K562 (cell line): Measurements from ENCODE around the gene PDE9A. TPM values are rescaled to one million over a fixed set of nuclear protein-coding genes. Genes with fewer than 3 reads are reported as not detected.

Source experiments
- ATAC-seq: fragments of 200-7000 bp; cut with Tn5 transposase; 3 replicates; pipeline ENCODE4 v1.9.1; 2020; ENCODE audit warnings: moderate library complexity
- BruUV-seq: library from RNA; stranded (reverse); fragments of 400-500 nt; replicated peaks from 2 replicates; lab custom pipeline; 2021; lab: Mats Ljungman, UMichigan
- CTCF ChIA-PET: fragments of 300-600 bp; formaldehyde crosslinking; extraction: SDS; loops from one replicate; lab custom pipeline; 2021; ENCODE audit warnings: low intra/inter-chr PET ratio; lab: Yijun Ruan, JAX
- POLR2A ChIA-PET: fragments of 300-600, 350-650 bp; sonication (Branson Sonifier 250); formaldehyde crosslinking; extraction: SDS; loops from one replicate; lab custom pipeline; 2021; ENCODE audit warnings: antibody characterized with exemption, inconsistent platforms; lab: Yijun Ruan, JAX
- DNase-seq, 4 experiments: peaks; one replicate each; pipeline versions ENCODE4 v3.0.0 to v3.0.0-alpha.2; 2011 to 2018; ENCODE audit warnings: low spot score in 3 of 4, mixed read lengths in 3 of 4; ENCODE audit errors: extremely low read depth in 1 of 4
- FAIRE-seq: peaks from 2 replicates; lab custom pipeline; 2011; peaks lifted over from hg19 to GRCh38; lab: Jason Lieb, UNC
- H2AFZ ChIP-seq: 2 replicates; pipeline ENCODE4 v1.6.0; 2011; ENCODE audit warnings: low read depth, low read length, control low read depth, inconsistent platforms
- H3K27ac ChIP-seq: fragments of 200-600 bp; 3 replicates; pipeline ENCODE4 v1.8.0; 2011; ENCODE audit warnings: low read depth, mild to moderate bottlenecking, control low read depth, inconsistent platforms, low read length, moderate library complexity, mixed read lengths; ENCODE audit errors: extremely low read depth
- H3K27me3 ChIP-seq, 2 experiments: fragments of 300-600 bp in 1 of 2; 2 replicates in 1 of 2; 3 replicates in 1 of 2; pipeline versions ENCODE4 v1.6.0 to v1.8.0; 2011; ENCODE audit warnings: inconsistent platforms in 2 of 2, low read length in 2 of 2, mild to moderate bottlenecking in 1 of 2, mixed read lengths in 1 of 2, moderate library complexity in 1 of 2; ENCODE audit not compliant: control insufficient read depth in 2 of 2, insufficient read depth in 2 of 2
- H3K36me3 ChIP-seq: fragments of 300-600 bp; 3 replicates; pipeline ENCODE4 v1.8.0; 2011; ENCODE audit warnings: mild to moderate bottlenecking, low read length, inconsistent platforms; ENCODE audit not compliant: control insufficient read depth, insufficient read depth
- H3K4me1 ChIP-seq, 2 experiments: fragments of 200-600 bp in 1 of 2; replicated peaks in 1 of 2; 2 replicates in 1 of 2; 3 replicates in 1 of 2; pipeline versions ENCODE4 v1.5.1 to v1.8.0; 2011; ENCODE audit warnings: inconsistent platforms in 2 of 2, low read length in 2 of 2, mild to moderate bottlenecking in 1 of 2, mixed read lengths in 1 of 2, moderate library complexity in 1 of 2; ENCODE audit not compliant: control insufficient read depth in 2 of 2, insufficient read depth in 2 of 2
- H3K4me2 ChIP-seq: 2 replicates; pipeline ENCODE4 v1.6.1; 2011; ENCODE audit warnings: low read length, control low read depth, inconsistent platforms, mixed read lengths; ENCODE audit not compliant: insufficient read depth
- H3K4me3 ChIP-seq: fragments of 200-600 bp; sonication (generic), shearing (Covaris generic); 2 replicates; pipeline ENCODE4 v1.5.1; 2016; ENCODE audit warnings: control low read depth, inconsistent platforms
- H3K79me2 ChIP-seq: fragments of 200-600 bp; 3 replicates; pipeline ENCODE4 v1.8.0; 2011; ENCODE audit warnings: low read length, inconsistent platforms; ENCODE audit not compliant: control insufficient read depth, insufficient read depth
- H3K9ac ChIP-seq, 2 experiments: 2 replicates each; pipeline versions ENCODE4 v1.6.0 to v1.6.1; 2011; ENCODE audit warnings: low read depth in 2 of 2, low read length in 2 of 2, control low read depth in 1 of 2, inconsistent platforms in 1 of 2, mild to moderate bottlenecking in 1 of 2, mixed read lengths in 1 of 2; ENCODE audit not compliant: insufficient read depth in 1 of 2
- H3K9me1 ChIP-seq: one replicate; pipeline ENCODE4 v1.6.0; 2011; ENCODE audit warnings: inconsistent platforms, mild to moderate bottlenecking, low read length, moderate library complexity; ENCODE audit not compliant: control insufficient read depth, insufficient read depth
- H3K9me3 ChIP-seq: replicated peaks from 2 replicates; pipeline ENCODE4 v1.5.1; 2011; ENCODE audit warnings: low read depth, low read length, inconsistent platforms; ENCODE audit not compliant: control insufficient read depth, insufficient read depth
- H4K20me1 ChIP-seq: replicated peaks from 2 replicates; pipeline ENCODE4 v1.6.1; 2011; ENCODE audit warnings: low read length, inconsistent platforms, mixed read lengths; ENCODE audit not compliant: control insufficient read depth, insufficient read depth
- ATF6 ChIP-seq: sonication (generic); formaldehyde crosslinking; IDR thresholded peaks from 2 replicates; pipeline ENCODE4 v1.4.0; 2020; ENCODE audit warnings: mild to moderate bottlenecking, missing genetic modification reagents
- CTCF ChIP-seq, 3 experiments: IDR thresholded peaks in 2 of 3; conservative IDR thresholded peaks in 1 of 3; 2 replicates each; pipeline ENCODE4 v1.5.1; 2011 to 2012; ENCODE audit warnings: low read length in 3 of 3, mild to moderate bottlenecking in 3 of 3, control low read depth in 2 of 3, improper control_type of control experiment in 1 of 3, inconsistent platforms in 1 of 3, low read depth in 1 of 3, mixed read lengths in 1 of 3, moderate library complexity in 1 of 3; ENCODE audit not compliant: insufficient read depth in 2 of 3
- RUNX1 ChIP-seq: sonication (generic); IDR thresholded peaks from 2 replicates; pipeline ENCODE4 v1.6.1; 2016; ENCODE audit warnings: antibody characterized with exemption, low read depth
- WGBS: fragments of 100-300 bp; shearing (Covaris generic); methylation state at CpG from one replicate; pipeline ENCODE4 v1.1.6; 2016; ENCODE audit warnings: low coverage, mixed read lengths; ENCODE audit not compliant: insufficient coverage; ENCODE audit errors: missing lambda C conversion rate; 5-methylcytosine and 5-hydroxymethylcytosine counted together
- in situ Hi-C: fragments of 300-500 bp; cut with MboI; formaldehyde crosslinking; loops from 4 replicates; pipeline ENCODE4 v1.15.0; 2018; ENCODE audit warnings: inconsistent platforms, mixed read lengths
- intact Hi-C: fragments of 100-400 bp; cut with micrococcal nuclease; formaldehyde crosslinking; loops from 2 replicates; pipeline ENCODE4 v1.14.2; 2022
- polyA plus RNA-seq, 8 experiments: library from polyadenylated mRNA; depleted of rRNA in 4 of 8; stranded (reverse) in 5 of 8; unstranded in 3 of 8; fragments of >200 nt; fragmentation: Nextera tagmentation in 2 of 8; fragmentation: Illumina TruSeq in 1 of 8; extraction: Ambion mirVana in 2 of 8; extraction: Trizol in 1 of 8; gene quantifications; 2 replicates each; pipeline versions ENCODE4 v1.2.1 to v1.2.3, GENCODE V29; 2011 to 2014; ENCODE audit warnings: inconsistent platforms in 1 of 8, missing spikeins in 1 of 8
- total RNA-seq, 7 experiments: library from RNA; depleted of rRNA in 6 of 7; stranded (reverse); fragments of >200 nt in 6 of 7; fragmentation: Illumina TruSeq in 2 of 7; extraction: Trizol in 2 of 7; gene quantifications; 2 replicates each; pipeline versions ENCODE4 v1.2.1 to v1.2.3, GENCODE V29; 2011 to 2021; ENCODE audit warnings: low replicate concordance in 1 of 7

The PDE9A gene
- total and polyA plus RNA-seq, 9 of the 15 experiments (the other 6 are each of a cell fraction or from before 2014, with no cell fraction given): 0.07 to 0.27 TPM; not detected in 7

- H3K36me3 ChIP-seq: no peaks in the 10 kb centered on the region
- BruUV-seq: no TSS peak
- intact Hi-C loops (no loop called here), in situ Hi-C loops (no loop called here)
- ChIA-PET CTCF (no interaction called here), POLR2A (no interaction called here)
- H3K27ac ChIP-seq: no peak overlapping the region
- H3K9me3 ChIP-seq: peaks cover 6% of the 10 kb centered on the region; the same call in 1 of the 2 replicates
- no peak overlapping the region for H3K9ac ChIP-seq
- no peak overlapping the region for H3K4me2 ChIP-seq
- H3K9me1 ChIP-seq: no peaks in the 10 kb centered on the region
- H3K4me1 ChIP-seq: peaks cover 15 to 20% of the 10 kb centered on the region in 2 experiments
- H4K20me1 ChIP-seq: 0 out of 2 replicates have a peak, but pooled peaks cover 11% of the 10 kb centered on the region
- WGBS: 18% methylated on average over 11 of the region's 13 CpGs
- H3K4me3 ChIP-seq: no peak overlapping the region
- no peak for DNase-seq
- no peaks in the 10 kb centered on the region for H3K79me2 ChIP-seq
- H2AFZ ChIP-seq: no peak overlapping the region
- no peak for FAIRE-seq
- ATAC-seq: no peak
- H3K27me3 ChIP-seq: peaks cover 27 to 57% of the 10 kb centered on the region in 2 experiments
- TF ChIP-seq CTCF (IDR thresholded peaks at IDR 0.05 in 2 of 3, conservative IDR thresholded peaks at IDR 0.05 in 1 of 3; ENCODE audit: insufficient read depth in 2 of 3, low read depth in 1 of 3, low read length in 3 of 3) (peak in 1 of 3 experiments; percentile 28; a peak in 2 of 6 replicates), ATF6 (no peak), RUNX1 (no peak)
Measured at GRCh38 chr21:42669041-42669440, 15.6 kb downstream of the PDE9A start.
